GM18907 (cell line): ENCODE results near the gene PPP1R11.
"Not testable (repeated sequence)": the region's sequence is repeated elsewhere in the genome, so short reads cannot be mapped to it uniquely, and the experiment has no call there.

Source experiments
- ATAC-seq: cut with Tn5 transposase; IDR thresholded peaks from one replicate; pipeline ENCODE4 v1.9.1; 2021; ENCODE audit warnings: mild to moderate bottlenecking, moderate library complexity; ENCODE audit not compliant: unreplicated experiment

The PPP1R11 gene, protein sequence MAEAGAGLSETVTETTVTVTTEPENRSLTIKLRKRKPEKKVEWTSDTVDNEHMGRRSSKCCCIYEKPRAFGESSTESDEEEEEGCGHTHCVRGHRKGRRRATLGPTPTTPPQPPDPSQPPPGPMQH

DNA sequence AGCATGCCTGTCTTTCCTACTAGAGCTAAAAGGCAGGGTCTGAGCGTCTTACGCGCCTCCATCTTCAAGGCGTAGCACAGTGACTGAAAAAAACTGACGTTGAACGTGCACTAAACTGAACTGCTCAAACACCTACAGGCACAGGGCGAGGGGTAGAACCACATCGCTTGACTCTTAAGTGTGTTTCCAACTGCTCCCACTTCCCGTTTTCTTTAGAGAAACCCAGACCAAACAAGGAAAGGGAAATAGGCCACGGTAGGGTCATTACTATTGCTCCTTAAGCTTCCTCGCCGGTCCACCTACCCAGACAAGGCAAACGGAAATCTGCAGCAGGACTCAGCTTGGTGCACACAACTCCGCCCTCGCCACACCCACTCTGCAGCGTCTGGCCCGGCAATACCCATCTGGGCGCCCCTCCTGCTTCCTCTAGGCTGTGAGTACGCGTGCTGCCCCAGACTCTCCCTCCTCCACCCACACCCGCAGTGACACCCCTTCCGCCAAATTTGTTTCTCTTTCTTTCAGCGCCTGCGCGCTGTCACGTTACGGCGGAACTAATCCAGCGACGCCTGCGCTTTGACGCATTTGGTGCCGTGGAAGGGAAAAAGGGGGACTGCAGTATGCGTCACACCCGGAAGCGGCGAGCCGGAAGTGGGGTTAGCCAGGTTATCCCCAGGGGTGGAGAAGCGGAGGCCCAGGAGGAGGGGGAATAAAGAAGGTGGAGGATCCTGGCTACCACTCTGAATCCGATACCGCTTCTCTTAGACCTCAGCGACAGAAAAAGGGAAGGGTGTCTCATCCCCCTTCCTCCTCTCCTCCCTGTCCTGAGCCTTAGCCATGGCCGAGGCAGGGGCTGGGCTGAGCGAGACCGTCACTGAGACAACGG, at the start of gene PPP1R11:
PPP1R11 (plus strand) TSS at position 622 of the 883 bp plus-strand sequence; CDS start at position 835, 213 bp downstream.
- ATAC-seq: peak; percentile 94

- no peak for ATAC-seq
These were observed 47.2 kb upstream of the PPP1R11 start for GRCh38 chr6:30019819-30020218.

- no peak for ATAC-seq
These were observed 46.4 kb upstream of the PPP1R11 start for GRCh38 chr6:30020626-30021025.

DNA sequence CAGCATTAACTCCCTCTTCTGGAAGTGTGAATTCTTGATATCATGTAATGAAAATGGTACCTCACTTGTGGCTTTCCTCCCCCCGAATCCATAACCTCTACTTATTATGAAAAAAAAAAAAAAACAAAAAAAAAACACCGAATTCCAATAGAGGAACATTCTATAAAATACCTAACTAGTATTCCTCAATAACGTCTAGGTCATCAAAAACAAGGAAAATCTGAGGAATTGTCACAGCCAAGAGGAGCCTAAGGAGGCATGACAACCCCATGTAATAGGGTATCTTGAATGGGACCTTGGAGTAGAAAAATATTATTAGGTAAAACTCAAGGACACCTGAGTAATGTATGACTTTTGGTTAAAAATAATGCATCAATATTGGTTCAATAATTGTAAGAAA, 44.8 kb upstream of the PPP1R11 start:
- no peak for ATAC-seq

DNA sequence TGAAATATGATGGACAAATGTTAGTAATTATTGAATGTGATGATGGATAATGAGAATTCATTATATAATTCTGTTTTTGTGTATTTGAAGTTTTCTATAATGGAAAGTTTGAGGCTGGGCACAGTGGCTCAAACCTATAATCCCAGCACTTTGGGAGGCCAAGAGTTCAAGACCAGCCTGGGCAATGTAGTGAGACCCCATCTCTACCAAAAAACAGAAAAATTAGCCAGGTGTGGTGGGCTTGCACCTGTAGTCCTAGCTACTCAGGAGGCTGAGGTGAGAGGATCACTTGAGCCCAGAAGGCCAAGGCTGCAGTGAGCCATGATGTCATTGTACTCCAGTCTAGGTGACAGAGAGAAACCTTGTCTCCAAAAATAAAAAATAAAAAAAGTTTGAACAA, 44.3 kb upstream of the PPP1R11 start:
- ATAC-seq: not testable (repeated sequence)

GRCh38 chr6:30025186-30025585, 41.8 kb upstream of the PPP1R11 start:
- no peak for ATAC-seq

GRCh38 chr6:30029588-30029987, 37.4 kb upstream of the PPP1R11 start:
- ATAC-seq: no peak

- no peak for ATAC-seq
These were observed 35.6 kb upstream of the PPP1R11 start for GRCh38 chr6:30031381-30031780.

DNA sequence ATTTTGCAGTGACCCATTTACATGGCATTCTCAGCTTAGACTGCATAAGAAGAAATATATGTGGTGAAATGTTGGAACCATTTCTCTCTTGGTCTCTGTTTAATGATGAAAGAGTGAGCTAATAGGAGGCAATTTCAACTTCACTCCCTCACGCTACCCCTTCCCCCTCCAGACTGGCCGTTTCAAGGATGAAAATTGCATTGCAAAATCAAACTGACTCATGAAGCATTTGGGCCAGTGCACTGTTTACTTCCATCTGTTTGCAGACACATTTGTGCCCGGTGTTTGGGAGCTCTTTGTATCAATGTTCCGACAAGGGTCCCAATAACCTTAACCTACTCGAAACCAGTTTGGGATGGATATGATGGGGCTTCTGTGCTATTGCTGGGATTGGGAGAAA, 33.6 kb upstream of the PPP1R11 start:
- ATAC-seq: not testable (repeated sequence)

DNA sequence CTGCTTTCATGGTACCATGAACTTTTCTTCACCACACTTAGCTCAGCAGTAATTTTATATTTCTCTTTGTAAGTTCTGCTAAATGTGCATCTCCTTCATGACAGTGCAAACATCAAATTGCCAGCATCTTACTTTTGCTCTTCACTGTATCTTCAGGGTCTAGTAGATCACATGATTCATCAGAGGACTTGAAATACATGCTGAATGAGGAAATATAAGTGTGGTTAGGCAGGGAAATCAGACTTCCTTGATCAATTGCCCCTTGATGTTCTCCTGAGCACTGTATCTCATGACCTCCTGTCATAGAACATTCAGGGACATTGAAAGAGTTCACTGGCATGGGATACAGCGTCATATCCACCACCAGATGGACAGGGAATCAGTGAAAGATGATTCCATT, 31.2 kb upstream of the PPP1R11 start:
- ATAC-seq: no peak

GRCh38 chr6:30037182-30037788, 29.7 kb upstream of the PPP1R11 start:
- no peak for ATAC-seq

GRCh38 chr6:30041221-30041620, 25.8 kb upstream of the PPP1R11 start:
- no peak for ATAC-seq

DNA sequence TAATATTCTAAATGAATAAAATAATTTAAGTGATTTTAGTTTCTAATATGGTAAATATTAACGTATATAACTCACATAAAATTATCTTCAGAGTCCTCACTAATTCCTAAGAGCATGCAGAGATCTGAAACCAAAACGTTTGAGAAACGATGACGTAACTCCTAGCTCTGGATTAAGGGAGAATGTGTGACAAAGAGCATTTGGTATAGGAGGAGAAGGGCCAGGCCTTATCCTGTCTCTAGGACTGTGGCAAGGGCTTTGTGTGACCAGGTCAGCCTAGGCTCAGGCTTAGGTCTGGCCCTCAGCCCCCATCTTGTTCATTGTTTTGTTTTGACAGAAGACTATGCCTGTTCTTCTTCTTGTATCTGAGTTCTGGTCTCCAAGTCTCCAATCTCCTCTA, 25.2 kb upstream of the PPP1R11 start:
- ATAC-seq: no peak

GRCh38 chr6:30042476-30042875, 24.5 kb upstream of the PPP1R11 start:
- no peak for ATAC-seq

DNA sequence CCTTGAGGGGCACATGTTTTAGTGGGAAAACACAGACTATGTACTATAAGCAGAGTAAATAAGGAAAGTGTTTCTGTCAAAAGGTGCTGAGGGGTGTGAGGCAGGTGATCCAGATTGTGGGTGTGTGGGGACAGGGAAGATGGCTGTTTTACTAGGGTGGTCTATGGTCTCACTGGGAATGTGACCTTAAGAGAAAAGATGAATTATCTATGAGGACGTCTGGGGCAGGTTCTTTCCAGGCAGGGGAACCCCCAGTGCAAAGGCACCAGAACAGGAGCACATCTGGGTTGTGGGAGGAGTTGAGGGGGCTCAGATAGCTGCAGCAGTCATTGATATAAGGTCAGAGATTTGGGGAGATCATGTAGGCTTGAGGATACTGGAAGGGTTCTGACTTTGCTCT, 24.1 kb upstream of the PPP1R11 start:
- ATAC-seq: no peak

- ATAC-seq: no peak
These were observed 23.3 kb upstream of the PPP1R11 start for GRCh38 chr6:30043744-30044143.

DNA sequence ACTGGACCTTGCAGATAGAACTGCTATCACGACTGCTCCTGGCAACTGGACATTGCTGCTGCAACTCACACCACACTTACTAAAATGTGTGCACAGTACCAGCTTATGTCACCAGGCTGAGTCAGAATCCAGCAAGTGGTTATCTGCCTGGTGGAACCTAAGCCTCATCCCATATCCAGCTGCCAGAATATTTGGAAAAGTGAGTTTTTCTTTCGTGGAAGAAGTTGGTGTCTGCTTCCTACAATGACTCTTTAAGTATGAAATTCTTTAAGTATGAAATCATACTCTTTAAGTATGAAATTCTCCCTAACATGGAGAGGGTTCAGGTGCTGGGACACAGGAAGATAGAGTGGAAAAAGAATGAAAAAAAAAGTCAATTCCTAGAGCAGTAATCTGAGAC, 22.4 kb upstream of the PPP1R11 start:
- ATAC-seq: no peak

DNA sequence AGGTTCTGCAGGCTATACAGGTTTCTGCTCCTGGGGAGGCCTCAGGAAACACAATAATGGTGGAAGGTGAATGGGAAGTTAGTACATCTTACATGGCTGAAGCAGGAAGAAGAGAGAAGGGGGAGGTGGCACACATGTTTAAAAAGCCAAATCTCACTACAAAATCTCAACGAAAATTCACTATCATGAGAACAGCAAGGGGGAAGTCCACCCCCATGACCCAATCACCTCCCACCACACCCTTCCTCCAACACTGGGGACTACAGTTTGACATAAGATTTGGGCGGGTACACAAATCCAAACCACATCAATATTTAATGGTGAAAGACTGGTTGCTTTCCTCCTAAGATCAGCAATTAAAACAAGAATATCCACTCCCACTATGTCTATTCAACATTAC, 19.8 kb upstream of the PPP1R11 start:
- ATAC-seq: no peak

DNA sequence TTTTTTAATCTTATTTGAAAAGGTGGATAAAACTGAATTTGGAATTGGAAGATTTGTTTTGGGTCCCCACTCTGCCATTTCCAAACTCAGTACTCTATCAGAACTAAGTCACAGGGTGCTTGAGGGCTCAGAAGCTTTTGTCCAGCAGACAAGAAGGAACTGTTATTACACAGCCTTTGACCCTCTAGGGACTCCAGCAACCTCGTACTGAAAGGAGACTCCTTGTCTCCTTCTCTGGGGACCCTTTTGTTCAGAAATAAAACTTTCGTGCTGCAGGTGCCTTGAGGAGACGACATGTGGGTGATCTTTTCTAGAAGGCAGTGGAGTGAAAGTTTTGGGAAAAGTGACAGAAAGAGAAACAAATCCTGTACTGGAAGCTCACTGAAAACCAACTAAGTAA, 13.3 kb upstream of the PPP1R11 start:
- no peak for ATAC-seq

- no peak for ATAC-seq
These were observed 11.5 kb upstream of the PPP1R11 start for GRCh38 chr6:30055513-30055912.

- ATAC-seq: peak; percentile 20
These were observed 6.3 kb upstream of the PPP1R11 start for GRCh38 chr6:30060606-30061091.
